ENCODE data around the gene CAPN12. TPM values are rescaled to one million over a fixed set of nuclear protein-coding genes. Genes with fewer than 3 reads are reported as not detected.

The CAPN12 gene
- total RNA-seq, 1 donor from 2014 or later, result 6.6 TPM

DNA sequence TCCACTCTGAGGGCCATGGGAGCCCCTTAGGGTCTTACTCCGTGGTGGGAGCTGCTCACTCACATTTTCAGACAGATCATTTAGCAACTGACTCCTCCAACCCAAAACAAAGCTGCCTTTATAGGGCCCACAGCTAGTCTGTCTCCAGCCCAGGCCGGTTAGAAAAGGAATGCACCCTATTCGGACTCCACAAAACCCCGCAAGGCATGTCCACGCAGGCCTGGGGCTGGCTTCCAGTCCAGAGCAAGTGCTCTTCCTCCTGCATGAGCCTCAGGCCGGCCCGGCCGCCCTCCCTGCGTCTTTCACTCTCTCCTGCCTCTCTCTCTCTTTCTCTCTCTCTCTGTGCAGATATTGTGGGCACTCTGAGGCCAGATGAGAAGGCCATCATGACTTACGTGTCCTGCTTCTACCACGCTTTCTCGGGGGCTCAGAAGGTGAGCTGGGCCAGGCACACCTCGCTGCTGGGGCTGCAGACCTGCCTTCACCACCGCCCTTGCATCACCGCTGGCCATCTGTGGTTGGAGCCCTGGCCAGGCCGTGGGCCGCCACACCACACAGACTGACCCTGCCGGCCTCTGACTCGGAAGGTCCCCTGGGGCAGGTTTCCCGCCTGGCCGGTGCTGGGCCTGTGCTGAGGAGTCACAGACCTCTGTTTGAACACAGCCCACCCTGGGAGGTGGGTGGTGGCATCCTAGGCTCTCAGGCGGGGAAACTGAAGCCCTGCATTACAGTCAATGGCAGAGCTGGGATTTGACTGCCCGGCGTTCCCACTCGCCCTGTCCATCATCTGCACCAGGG is 33.1 kb downstream of the CAPN12 start:
- no peak for TF ChIP-seq CTCF (IDR thresholded peaks at IDR 0.05; ENCODE audit: insufficient read depth, low read length, severe bottlenecking)
- Histone ChIP-seq H3K36me3 (ENCODE audit: control insufficient read depth, insufficient read depth, low read length) (peaks cover 74% of the 10 kb centered on the region), H3K27me3 (ENCODE audit: control insufficient read depth, insufficient read depth, low read length) (no peaks in the 10 kb centered on the region), H3K4me3 (ENCODE audit: low read depth, low read length) (no peak overlapping the region)
- peak; percentile 54 for DNase-seq (ENCODE audit: low read depth)
- no peak for FAIRE-seq

- no peak overlapping the region for H3K4me3 ChIP-seq (ENCODE audit: low read depth, low read length)
- peaks cover 80% of the 10 kb centered on the region for H3K36me3 ChIP-seq (ENCODE audit: control insufficient read depth, insufficient read depth, low read length)
- DNase-seq (ENCODE audit: low read depth) (no peak), FAIRE-seq (no peak)
- no peak for TF ChIP-seq CTCF (IDR thresholded peaks at IDR 0.05; ENCODE audit: insufficient read depth, low read length, severe bottlenecking)
- no peaks in the 10 kb centered on the region for H3K27me3 ChIP-seq (ENCODE audit: control insufficient read depth, insufficient read depth, low read length)
Measured at GRCh38 chr19:38710416-38710702, 33.9 kb downstream of the CAPN12 start.

GRCh38 chr19:38709671-38710415 is 34.4 kb downstream of the CAPN12 start:
- H3K36me3 ChIP-seq (ENCODE audit: control insufficient read depth, insufficient read depth, low read length), result peaks cover 84% of the 10 kb centered on the region
- H3K4me3 ChIP-seq (ENCODE audit: low read depth, low read length), result no peak overlapping the region
- H3K27me3 ChIP-seq (ENCODE audit: control insufficient read depth, insufficient read depth, low read length), result no peaks in the 10 kb centered on the region
- FAIRE-seq, result peak; percentile 28
- DNase-seq (ENCODE audit: low read depth), result no peak
- TF ChIP-seq CTCF (IDR thresholded peaks at IDR 0.05; ENCODE audit: insufficient read depth, low read length, severe bottlenecking), result no peak

- H3K27me3 ChIP-seq (ENCODE audit: control insufficient read depth, insufficient read depth, low read length), result no peaks in the 10 kb centered on the region
- H3K36me3 ChIP-seq (ENCODE audit: control insufficient read depth, insufficient read depth, low read length), result peaks cover 84% of the 10 kb centered on the region
- H3K4me3 ChIP-seq (ENCODE audit: low read depth, low read length), result no peak overlapping the region
- DNase-seq (ENCODE audit: low read depth) (no peak), FAIRE-seq (no peak)
- TF ChIP-seq CTCF (IDR thresholded peaks at IDR 0.05; ENCODE audit: insufficient read depth, low read length, severe bottlenecking), result no peak
Measured at GRCh38 chr19:38709119-38709518, 35.2 kb downstream of the CAPN12 start.

DNA sequence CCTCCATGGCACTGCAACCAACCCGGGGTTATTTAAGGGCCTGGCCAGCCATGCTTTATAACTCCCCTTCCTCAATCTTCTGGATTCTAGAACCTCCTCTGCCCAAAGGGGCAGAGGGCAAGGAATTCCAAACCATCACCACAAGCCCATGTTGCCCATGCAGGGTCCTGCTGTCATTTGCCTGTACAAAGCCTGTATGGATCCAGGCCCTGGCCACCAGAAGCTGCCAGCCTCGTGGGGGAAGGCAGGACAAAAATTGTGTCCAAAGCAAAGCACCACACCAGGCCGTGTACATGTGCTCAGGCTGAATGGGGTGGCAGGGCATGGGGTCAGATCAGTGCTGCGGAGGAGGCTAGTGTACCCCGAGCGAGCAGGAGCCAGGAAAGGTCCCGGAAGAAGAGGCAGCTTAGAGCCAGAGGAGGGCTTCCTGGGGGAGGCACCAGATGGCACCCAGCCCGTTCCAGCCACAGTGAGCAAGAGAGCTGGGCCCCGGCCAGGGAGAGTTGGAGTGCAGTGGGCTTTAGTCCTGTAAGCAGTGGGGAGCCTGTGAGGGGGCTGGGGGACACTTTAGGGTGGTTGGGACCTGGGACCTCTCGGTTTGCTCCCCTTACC is 35.8 kb downstream of the CAPN12 start:
- H3K36me3 ChIP-seq (ENCODE audit: control insufficient read depth, insufficient read depth, low read length), result peaks cover 85% of the 10 kb centered on the region
- TF ChIP-seq CTCF (IDR thresholded peaks at IDR 0.05; ENCODE audit: insufficient read depth, low read length, severe bottlenecking), result no peak
- no peak overlapping the region for H3K4me3 ChIP-seq (ENCODE audit: low read depth, low read length)
- H3K27me3 ChIP-seq (ENCODE audit: control insufficient read depth, insufficient read depth, low read length), result no peaks in the 10 kb centered on the region
- FAIRE-seq (no peak), DNase-seq (ENCODE audit: low read depth) (no peak)

Data from bronchial epithelial cell (primary cell).